Esophagus squamous epithelium (tissue), 4 donors: ENCODE measurements around the gene IFI44.

Source experiments
- CTCF ChIP-seq, 6 experiments: fragments of 450-650 bp in 4 of 6; fragments of 200-600 bp in 2 of 6; sonication (generic) in 2 of 6; IDR thresholded peaks; one replicate each; pipeline ENCODE4 v1.5.1; 2016 to 2019; ENCODE audit warnings: antibody characterized with exemption in 6 of 6, mild to moderate bottlenecking in 4 of 6, moderate library complexity in 4 of 6
- POLR2A ChIP-seq, 4 donors: fragments of 450-650 bp; IDR thresholded peaks; one replicate each; pipeline ENCODE4 v1.6.1; 2017; ENCODE audit warnings: antibody characterized with exemption in 4 of 4, mild to moderate bottlenecking in 4 of 4, moderate library complexity in 3 of 4

DNA sequence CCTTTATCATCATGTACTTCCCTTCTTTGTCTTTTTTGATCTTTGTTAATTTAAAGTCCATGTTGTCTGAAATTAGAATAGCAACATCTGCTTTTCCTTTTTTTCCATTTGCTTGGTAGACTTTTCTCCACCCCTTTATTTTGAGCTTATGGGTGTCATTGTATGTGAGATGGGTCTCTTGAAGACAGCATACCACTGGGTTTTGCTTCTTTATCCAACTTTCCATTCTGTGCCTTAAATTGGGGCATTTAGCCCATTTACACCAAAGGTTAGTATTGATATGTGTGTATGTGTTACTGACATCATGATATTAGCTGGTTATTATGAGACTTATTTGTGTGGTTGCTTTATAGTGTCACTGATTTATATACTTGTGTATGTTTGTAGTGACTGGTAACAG is 50.2 kb downstream of the IFI44 start:
- TF ChIP-seq CTCF (IDR thresholded peaks at IDR 0.05) (no peak), POLR2A (IDR thresholded peaks at IDR 0.05) (no peak)
